ENCODE data around the gene DBP. TPM values are rescaled to one million over a fixed set of nuclear protein-coding genes. Genes with fewer than 3 reads are reported as not detected.

The DBP gene
- total and polyA plus RNA-seq, 2 experiments from 2014 or later = 5.7 to 6.3 TPM

DNA sequence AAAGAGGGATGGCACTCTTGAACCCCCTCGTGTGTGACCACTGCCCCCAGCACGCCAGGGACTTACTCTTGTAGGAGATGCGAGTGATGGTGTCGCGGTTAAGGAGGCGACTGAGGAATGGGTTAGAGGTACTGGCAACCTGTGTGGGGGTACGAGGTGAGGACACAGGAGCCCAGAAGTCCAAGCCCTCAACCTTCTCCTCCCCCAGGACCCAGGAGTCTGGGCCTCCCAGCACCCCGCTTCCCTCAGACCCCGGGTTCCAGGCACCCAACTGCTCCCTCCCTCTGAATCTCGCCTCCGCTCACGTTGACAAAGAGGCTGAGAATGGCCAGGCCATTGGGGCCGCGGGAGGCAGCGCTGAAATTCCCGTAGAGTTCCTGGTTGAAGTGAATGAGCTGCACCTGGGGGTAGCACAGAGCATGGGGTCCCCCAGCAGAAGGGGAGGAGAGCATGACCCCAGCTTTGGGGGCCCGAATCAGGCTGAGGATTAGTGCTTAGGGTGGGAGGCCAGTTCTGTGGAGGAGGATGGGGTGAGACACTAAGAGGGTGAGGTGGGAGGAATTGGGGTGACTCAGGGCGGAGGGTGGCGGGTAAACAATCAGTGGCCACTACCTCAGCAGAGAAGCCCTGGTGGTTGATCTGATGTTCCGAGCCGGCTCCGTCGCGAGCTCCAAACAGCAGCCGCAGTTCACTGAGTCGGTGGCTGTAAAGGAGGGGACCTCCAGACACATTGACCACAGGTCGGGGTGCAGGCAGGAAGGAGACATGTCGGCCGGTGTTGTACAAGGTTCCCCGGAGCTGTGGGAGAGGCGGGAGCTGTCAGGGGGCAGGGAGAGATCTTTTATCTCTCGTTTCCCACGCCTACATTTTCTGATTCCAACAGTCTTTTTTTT is 2.5 kb upstream of the DBP start:
- peaks cover 27% of the 10 kb centered on the region for H3F3A ChIP-seq (replicated peaks; ENCODE audit: low read depth)
- H4K20me1 ChIP-seq (replicated peaks; ENCODE audit: insufficient read depth) = no peaks in the 10 kb centered on the region
- H3K4me3 ChIP-seq = peak overlapping the region; percentile 75
- no peaks in the 10 kb centered on the region for H3K9me3 Mint-ChIP-seq
- peaks cover 31% of the 10 kb centered on the region for H3K4me1 Mint-ChIP-seq
- peaks cover 21% of the 10 kb centered on the region for H3K27me3 ChIP-seq (ENCODE audit: insufficient read depth)
- H3K4me1 ChIP-seq (ENCODE audit: insufficient read depth) = peaks cover 30% of the 10 kb centered on the region
- no peak for TF ChIP-seq CREB1 (CRISPR knock-in tag; IDR thresholded peaks at IDR 0.05; ENCODE audit: low read depth)
- TF ChIP-seq, protein P1, sequence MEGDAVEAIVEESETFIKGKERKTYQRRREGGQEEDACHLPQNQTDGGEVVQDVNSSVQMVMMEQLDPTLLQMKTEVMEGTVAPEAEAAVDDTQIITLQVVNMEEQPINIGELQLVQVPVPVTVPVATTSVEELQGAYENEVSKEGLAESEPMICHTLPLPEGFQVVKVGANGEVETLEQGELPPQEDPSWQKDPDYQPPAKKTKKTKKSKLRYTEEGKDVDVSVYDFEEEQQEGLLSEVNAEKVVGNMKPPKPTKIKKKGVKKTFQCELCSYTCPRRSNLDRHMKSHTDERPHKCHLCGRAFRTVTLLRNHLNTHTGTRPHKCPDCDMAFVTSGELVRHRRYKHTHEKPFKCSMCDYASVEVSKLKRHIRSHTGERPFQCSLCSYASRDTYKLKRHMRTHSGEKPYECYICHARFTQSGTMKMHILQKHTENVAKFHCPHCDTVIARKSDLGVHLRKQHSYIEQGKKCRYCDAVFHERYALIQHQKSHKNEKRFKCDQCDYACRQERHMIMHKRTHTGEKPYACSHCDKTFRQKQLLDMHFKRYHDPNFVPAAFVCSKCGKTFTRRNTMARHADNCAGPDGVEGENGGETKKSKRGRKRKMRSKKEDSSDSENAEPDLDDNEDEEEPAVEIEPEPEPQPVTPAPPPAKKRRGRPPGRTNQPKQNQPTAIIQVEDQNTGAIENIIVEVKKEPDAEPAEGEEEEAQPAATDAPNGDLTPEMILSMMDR (conservative IDR thresholded peaks at IDR 0.05; ENCODE audit: low read depth in 2 of 2) = no peak
- no peak for TF ChIP-seq EZH2 (IDR thresholded peaks at IDR 0.05; ENCODE audit: low read depth, unreplicated experiment)
- no peak for TF ChIP-seq NANOG (IDR thresholded peaks at IDR 0.05; ENCODE audit: borderline replicate concordance)
- no peak for TF ChIP-seq ZNF331 (CRISPR knock-in tag; IDR thresholded peaks at IDR 0.05; ENCODE audit: low read depth)
- TF ChIP-seq STAT1 (IDR thresholded peaks at IDR 0.05; ENCODE audit: unreplicated experiment) = no peak
- TF ChIP-seq, protein P2, sequence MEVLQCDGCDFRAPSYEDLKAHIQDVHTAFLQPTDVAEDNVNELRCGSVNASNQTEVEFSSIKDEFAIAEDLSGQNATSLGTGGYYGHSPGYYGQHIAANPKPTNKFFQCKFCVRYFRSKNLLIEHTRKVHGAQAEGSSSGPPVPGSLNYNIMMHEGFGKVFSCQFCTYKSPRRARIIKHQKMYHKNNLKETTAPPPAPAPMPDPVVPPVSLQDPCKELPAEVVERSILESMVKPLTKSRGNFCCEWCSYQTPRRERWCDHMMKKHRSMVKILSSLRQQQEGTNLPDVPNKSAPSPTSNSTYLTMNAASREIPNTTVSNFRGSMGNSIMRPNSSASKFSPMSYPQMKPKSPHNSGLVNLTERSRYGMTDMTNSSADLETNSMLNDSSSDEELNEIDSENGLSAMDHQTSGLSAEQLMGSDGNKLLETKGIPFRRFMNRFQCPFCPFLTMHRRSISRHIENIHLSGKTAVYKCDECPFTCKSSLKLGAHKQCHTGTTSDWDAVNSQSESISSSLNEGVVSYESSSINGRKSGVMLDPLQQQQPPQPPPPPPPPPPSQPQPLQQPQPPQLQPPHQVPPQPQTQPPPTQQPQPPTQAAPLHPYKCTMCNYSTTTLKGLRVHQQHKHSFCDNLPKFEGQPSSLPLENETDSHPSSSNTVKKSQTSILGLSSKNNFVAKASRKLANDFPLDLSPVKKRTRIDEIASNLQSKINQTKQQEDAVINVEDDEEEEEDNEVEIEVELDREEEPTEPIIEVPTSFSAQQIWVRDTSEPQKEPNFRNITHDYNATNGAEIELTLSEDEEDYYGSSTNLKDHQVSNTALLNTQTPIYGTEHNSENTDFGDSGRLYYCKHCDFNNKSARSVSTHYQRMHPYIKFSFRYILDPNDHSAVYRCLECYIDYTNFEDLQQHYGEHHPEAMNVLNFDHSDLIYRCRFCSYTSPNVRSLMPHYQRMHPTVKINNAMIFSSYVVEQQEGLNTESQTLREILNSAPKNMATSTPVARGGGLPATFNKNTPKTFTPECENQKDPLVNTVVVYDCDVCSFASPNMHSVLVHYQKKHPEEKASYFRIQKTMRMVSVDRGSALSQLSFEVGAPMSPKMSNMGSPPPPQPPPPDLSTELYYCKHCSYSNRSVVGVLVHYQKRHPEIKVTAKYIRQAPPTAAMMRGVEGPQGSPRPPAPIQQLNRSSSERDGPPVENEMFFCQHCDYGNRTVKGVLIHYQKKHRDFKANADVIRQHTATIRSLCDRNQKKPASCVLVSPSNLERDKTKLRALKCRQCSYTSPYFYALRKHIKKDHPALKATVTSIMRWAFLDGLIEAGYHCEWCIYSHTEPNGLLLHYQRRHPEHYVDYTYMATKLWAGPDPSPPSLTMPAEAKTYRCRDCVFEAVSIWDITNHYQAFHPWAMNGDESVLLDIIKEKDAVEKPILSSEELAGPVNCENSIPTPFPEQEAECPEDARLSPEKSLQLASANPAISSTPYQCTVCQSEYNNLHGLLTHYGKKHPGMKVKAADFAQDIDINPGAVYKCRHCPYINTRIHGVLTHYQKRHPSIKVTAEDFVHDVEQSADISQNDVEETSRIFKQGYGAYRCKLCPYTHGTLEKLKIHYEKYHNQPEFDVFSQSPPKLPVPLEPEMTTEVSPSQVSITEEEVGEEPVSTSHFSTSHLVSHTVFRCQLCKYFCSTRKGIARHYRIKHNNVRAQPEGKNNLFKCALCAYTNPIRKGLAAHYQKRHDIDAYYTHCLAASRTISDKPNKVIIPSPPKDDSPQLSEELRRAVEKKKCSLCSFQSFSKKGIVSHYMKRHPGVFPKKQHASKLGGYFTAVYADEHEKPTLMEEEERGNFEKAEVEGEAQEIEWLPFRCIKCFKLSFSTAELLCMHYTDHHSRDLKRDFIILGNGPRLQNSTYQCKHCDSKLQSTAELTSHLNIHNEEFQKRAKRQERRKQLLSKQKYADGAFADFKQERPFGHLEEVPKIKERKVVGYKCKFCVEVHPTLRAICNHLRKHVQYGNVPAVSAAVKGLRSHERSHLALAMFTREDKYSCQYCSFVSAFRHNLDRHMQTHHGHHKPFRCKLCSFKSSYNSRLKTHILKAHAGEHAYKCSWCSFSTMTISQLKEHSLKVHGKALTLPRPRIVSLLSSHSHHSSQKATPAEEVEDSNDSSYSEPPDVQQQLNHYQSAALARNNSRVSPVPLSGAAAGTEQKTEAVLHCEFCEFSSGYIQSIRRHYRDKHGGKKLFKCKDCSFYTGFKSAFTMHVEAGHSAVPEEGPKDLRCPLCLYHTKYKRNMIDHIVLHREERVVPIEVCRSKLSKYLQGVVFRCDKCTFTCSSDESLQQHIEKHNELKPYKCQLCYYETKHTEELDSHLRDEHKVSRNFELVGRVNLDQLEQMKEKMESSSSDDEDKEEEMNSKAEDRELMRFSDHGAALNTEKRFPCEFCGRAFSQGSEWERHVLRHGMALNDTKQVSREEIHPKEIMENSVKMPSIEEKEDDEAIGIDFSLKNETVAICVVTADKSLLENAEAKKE (CRISPR knock-in tag; IDR thresholded peaks at IDR 0.05) = no peak
- peak; percentile 63 for DNase-seq (ENCODE audit: low spot score)
- no peak overlapping the region for H3K27ac ChIP-seq (ENCODE audit: low read depth)
- H2AFZ ChIP-seq = peak overlapping the region; percentile 56; the same call in 1 of the 2 replicates
- H3K36me3 ChIP-seq (ENCODE audit: insufficient read depth) = no peaks in the 10 kb centered on the region
- peaks cover 18% of the 10 kb centered on the region for H3K27me3 Mint-ChIP-seq (ENCODE audit: insufficient read depth, low read depth, poor library complexity)
- H3K79me2 ChIP-seq (replicated peaks; ENCODE audit: insufficient read depth) = no peaks in the 10 kb centered on the region
- H3K4me2 ChIP-seq = peak overlapping the region; percentile 83
- peak overlapping the region; percentile 81; the same call in 1 of the 3 replicates for H3K4me3 Mint-ChIP-seq
- peaks cover 36% of the 10 kb centered on the region for H3K36me3 Mint-ChIP-seq (ENCODE audit: low read depth)
- no peak for ATAC-seq
- H3K27ac Mint-ChIP-seq = peak overlapping the region; percentile 92
- H3K9me2 ChIP-seq (ENCODE audit: insufficient read depth) = no peaks in the 10 kb centered on the region

All from GM23338 (cell line).